GM13977 (cell line): Measurements from ENCODE around the gene IGFLR1.
A peak's percentile ranks its signal among the peaks of the same experiment; 100 is the strongest.

ENCODE experiments used
- DNase-seq: peaks from one replicate; pipeline ENCODE4 v3.0.0; 2012; ENCODE audit warnings: low spot score
- in situ Hi-C: fragments of 300-500 bp; cut with MboI; formaldehyde crosslinking; loops from one replicate; pipeline ENCODE4 v1.12.0; 2022; ENCODE audit warnings: low sequenced_read_pairs, low pct_unique_long_range_greater_than_20kb, mixed read lengths, inconsistent platforms; ENCODE audit not compliant: unreplicated experiment
- TF ChIP-seq, protein P1 (sequence below): IDR thresholded peaks from 2 replicates; pipeline ENCODE4 v1.5.1; 2012; ENCODE audit warnings: mild to moderate bottlenecking, control low read depth; ENCODE audit not compliant: insufficient read depth; ENCODE audit errors: extremely low read depth, missing control alignments

Gene IGFLR1

GRCh38 chr19:35777961-35778360, 35.7 kb upstream of the IGFLR1 start:
- DNase-seq, result no peak
- TF ChIP-seq, protein P1, sequence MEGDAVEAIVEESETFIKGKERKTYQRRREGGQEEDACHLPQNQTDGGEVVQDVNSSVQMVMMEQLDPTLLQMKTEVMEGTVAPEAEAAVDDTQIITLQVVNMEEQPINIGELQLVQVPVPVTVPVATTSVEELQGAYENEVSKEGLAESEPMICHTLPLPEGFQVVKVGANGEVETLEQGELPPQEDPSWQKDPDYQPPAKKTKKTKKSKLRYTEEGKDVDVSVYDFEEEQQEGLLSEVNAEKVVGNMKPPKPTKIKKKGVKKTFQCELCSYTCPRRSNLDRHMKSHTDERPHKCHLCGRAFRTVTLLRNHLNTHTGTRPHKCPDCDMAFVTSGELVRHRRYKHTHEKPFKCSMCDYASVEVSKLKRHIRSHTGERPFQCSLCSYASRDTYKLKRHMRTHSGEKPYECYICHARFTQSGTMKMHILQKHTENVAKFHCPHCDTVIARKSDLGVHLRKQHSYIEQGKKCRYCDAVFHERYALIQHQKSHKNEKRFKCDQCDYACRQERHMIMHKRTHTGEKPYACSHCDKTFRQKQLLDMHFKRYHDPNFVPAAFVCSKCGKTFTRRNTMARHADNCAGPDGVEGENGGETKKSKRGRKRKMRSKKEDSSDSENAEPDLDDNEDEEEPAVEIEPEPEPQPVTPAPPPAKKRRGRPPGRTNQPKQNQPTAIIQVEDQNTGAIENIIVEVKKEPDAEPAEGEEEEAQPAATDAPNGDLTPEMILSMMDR, result no peak
- in situ Hi-C loops, result no loop called here

GRCh38 chr19:35777086-35777841, 35.0 kb upstream of the IGFLR1 start:
- in situ Hi-C loops, result no loop called here
- TF ChIP-seq, protein P1, result no peak
- no peak for DNase-seq

GRCh38 chr19:35776102-35776788, 34.0 kb upstream of the IGFLR1 start:
- no peak for DNase-seq
- TF ChIP-seq, protein P1, result no peak
- in situ Hi-C loops, result no loop called here

GRCh38 chr19:35775298-35776101, 33.2 kb upstream of the IGFLR1 start, which contains the start of gene ARHGAP33:
ARHGAP33 (plus strand) TSS chr19:35775564; CDS start chr19:35775659, 95 bp downstream.
- TF ChIP-seq, protein P1, result no peak
- DNase-seq, result peak; percentile 100
- in situ Hi-C loops, result no loop called here

- TF ChIP-seq, protein P1, result no peak
- in situ Hi-C loops, result no loop called here
- no peak for DNase-seq
Observed at GRCh38 chr19:35775046-35775297, 32.7 kb upstream of the IGFLR1 start.

- in situ Hi-C loops, result no loop called here
- DNase-seq, result no peak
- TF ChIP-seq, protein P1, result no peak
Observed at GRCh38 chr19:35774274-35775045, 32.2 kb upstream of the IGFLR1 start.
